DMS 273 treated with DMSO at 0.1 percent for 48 hours (cell line): ENCODE measurements around the gene FBLN1.
"Not testable (repeated sequence)": the region's sequence is repeated elsewhere in the genome, so short reads cannot be mapped to it uniquely, and the experiment has no call there.

ENCODE experiments used
- DNase-seq: peaks from one replicate; lab custom pipeline; 2025; lab: John Stamatoyannopoulos, UW

Gene FBLN1

DNA sequence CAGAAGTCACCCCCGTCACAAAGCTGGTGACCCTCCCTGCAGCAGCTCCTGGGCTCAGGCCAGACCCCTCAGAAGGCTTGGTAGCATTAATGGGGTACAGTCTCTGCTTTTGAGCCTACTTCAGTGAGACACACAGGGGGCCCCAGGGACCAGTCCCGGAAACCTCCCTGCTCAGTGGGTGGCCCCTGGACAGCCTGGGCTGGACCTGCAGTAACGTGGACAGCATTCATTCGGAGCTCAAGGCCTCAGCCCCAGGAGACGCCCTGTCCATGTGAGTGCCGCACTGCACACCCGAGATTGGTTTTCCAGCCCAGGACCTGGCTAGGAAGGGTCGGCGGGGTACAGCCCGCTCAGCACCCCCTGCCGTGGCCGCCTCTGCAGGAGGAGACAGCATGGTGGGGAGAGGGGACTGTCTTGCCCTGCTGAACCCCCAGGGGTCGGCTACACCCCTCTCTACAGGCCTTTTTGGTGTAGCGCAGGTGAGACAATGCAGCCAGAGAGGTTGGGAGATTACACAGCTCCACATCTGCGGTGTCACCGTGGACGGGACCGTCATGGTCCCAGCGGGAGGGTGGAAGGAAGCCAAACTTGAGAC is 83.4 kb downstream of the FBLN1 start:
- no peak for DNase-seq

DNA sequence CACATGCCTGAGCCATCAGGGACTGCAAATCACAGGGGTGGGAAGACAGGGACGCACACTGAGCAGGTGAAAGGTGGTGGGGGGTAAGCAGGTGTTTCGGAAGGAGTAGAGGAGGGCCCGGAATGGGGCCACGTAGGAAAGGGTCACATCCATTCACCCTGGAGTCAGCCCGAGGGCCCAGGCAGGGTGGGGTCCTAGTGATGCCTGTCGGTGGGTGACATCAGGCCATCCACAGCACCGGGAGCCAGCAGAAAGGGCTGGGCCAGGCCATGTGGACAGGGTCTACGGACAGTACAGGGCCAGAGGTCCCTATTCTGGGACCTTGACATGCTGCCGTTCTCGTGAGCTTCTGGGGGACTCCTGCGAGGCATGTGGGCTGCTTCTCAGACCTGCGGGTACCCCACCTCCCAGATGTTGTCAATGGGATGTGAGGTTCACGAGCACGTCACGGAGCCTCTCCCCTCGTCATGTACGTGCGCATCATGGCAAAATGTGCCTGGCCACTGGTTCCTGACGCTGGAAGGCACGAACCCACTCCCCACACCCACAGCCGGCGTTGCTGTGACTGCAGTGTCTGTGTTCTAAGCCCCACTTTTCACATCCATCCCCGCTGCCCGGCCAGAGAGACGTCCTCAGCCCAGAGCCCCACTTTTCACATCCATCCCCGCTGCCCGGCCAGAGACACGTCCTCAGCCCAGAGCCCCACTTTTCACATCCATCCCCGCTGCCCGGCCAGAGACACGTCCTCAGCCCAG is 84.1 kb downstream of the FBLN1 start:
- DNase-seq, result no peak

DNA sequence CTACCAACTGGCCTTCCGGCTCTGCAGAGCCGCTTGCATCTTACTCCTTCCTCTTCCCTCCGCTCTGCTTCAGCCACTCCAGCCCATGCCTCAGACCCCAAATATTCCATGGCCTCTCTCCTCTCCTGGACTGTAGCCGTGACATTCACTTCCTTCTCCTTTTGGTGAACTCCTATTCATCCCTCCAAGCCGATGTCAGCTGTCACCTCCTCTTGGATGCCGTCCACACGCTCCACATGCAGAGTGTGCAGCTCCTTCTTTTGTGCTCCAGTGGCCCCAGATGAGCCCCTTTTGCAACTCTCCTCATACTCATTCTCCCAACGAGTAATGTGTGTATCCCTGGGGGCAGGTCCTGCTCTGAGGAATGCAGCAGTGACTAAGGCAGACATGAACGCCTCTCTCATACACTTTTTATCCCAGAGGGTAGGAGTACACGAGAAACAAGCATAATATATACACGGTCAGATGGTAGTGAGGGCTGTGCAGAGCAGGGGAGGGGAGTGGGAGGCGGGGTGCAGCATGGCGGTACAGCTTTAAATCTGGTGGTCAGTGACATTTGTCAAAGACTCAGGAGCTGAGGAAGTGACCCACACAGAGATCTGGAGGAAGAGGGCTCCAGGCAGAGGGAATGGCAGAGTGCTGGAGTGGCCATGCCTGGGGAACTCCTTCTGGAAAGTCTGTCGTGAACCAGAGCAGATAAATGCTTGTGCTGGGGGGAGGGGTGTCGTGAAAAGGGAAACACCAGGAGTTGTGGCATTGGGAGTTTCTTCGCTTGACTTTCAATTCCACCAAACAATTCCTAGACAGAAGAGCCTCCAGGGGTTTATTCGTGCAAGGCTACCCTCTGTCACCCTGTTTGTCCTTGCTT is 85.2 kb downstream of the FBLN1 start:
- no peak for DNase-seq

DNA sequence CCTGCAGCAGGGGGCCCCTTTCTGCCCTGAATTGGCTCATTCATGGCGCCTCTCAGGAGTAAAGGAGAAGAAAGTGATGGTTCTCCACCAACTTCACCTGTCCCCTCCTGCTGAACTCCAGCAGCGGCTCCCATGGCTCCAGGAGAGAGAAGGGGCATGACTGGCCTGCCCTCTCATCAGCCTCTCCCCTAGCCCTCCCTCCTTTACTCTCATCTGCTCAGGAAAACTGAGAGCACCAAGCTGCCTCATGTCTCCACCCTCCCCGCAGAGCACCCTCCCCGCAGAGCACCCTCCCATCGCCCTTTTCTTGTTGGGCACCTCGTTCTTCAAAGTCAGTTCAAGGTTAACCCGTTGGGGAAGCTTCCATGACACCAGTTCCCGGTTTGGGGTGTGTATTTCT is 86.9 kb downstream of the FBLN1 start:
- DNase-seq, result no peak

DNA sequence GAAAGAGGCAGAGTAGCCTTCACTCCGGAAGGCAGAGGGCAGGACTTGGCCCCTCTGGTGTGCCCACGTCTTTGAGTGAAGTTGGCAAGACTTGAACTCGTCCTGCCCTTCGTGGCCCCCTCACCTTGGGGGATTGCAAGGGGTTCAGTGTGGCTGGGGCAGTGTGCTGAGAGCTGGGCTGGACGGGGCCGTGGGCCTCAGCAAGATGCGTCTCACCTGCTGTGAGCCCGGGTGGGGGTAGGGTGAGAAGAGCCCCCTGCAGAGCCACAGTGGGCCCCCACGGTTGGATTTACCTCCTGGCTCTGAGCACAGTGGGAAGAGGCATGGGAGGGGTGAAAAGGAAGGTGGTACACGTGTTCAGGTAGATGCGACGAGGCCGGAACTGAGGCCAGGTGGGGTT is 87.6 kb downstream of the FBLN1 start:
- DNase-seq, result no peak

DNA sequence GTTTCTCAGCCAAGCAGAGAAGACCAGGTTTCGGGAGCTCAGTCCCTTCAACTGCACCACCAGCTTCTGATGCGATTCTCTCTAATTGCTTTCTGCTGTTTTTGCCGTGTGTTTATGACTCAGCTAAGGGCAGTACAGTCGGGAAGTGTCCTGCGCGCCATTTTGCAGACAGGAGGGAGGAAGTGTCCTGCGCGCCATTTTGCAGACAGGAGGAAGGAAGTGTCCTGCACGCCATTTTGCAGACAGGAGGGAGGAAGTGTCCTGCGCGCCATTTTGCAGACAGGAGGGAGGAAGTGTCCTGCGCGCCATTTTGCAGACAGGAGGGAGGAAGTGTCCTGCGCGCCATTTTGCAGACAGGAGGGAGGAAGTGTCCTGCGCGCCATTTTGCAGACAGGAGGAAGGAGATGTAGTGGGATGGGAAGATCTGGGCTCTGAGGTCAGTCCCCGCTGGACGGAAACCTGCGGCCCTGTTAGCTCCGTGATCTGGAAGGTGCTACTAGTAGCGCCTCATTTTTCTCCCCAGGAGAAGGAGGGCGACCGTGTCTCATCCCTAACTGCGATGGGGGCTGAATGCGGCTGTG is 89.0 kb downstream of the FBLN1 start:
- not testable (repeated sequence) for DNase-seq

DNA sequence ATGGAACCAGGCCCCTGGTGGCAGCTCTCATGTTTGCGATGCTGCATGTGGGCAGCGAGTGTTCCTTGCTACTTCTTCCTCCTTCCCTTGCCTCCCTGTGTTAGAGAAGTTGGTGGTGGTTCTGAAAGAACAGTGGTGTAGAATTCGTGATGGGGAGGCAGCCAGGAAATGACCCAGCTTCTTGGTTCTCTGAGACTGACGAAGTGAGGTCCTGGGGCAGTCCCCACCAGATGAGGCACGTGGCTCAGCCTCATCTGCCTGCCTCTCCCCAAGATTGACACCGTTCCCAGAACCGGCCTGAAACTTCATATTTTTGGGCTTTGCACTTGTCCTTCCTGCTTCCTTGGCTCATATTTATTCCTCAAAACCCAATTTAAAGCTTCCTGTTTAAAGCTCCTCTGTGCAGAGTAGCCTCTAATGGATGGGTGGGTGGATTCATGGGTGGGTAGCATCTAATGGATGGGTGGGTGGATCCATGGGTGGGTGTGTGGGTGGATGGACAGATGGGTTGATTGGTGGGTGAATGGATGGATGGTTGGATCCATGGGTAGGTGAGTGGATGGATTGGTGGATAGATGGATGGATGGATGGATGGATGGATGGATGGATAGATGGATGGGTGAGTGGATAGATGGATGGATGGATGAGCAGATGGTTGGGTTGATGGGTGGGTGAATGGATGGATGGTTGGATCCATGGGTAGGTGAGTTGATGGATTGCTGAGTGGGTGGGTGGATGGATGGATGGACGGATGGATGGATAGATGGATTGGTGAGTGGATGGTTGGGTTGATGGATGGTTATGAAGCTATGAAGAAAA is 91.6 kb downstream of the FBLN1 start:
- no peak for DNase-seq

DNA sequence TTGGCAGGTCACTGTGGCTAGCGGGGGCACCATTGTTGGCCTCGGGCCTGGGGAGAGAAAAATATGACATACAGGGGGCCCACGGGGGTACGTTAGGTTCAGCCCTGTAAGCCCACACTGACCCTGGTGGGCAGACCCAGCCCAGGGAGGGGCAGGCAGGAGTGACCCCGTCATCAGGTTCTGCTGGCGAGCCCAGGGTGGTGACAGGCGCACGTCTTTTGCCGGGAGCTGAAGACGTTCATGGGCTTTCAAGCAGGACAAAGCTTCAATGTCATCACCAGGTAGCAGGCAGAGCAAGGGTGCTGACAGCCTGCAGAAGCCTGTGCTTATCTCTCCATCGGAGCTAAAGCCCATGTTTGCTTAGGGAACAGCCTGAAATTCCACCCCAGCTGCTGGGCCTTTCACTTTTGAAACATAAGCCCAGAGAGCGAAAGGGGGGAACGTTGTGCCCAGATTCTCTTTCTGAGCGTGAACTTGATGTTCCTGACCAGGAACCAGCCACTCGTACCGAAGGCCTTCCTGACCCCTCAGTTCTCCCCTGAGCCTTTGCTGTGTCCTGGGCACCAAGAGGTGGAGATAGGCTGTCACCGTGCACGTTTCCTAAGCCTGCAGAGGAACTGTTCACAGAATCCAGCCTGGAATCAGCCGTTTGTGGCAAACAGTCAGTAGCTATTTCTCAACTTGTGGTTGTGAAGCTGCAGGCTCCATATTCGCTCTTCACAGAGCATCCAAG is 94.9 kb downstream of the FBLN1 start:
- DNase-seq, result peak; percentile 16

DNA sequence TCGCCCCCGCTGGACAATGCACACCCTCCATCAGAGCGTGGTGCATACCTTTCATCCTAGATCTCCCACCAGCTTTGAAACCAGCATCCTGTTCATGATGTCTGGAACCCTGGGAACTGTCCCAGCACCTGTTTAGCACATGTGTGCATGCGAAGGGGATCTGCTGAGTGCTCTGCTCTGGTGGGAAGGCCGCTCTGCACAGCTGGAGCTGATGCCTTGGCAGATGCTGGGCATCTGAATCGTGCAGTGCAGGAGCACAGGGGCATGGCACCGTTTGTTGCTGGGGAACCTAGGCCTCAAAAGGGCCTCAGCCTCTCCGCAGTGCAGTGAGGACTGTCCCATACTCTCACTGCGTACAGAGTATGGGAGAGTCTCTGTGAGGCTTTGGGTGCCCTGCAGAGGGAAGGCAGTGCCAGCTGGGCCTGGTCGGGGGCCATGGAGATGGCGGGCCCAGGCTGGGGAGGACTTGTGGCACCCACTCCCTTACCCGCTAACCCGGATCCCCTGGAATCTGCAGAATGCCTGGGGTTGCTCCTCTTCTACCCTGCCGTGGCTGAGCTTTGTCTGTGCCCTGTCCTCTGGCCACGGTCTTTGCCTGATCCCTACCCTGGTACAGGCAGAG is 96.0 kb downstream of the FBLN1 start:
- no peak for DNase-seq

DNA sequence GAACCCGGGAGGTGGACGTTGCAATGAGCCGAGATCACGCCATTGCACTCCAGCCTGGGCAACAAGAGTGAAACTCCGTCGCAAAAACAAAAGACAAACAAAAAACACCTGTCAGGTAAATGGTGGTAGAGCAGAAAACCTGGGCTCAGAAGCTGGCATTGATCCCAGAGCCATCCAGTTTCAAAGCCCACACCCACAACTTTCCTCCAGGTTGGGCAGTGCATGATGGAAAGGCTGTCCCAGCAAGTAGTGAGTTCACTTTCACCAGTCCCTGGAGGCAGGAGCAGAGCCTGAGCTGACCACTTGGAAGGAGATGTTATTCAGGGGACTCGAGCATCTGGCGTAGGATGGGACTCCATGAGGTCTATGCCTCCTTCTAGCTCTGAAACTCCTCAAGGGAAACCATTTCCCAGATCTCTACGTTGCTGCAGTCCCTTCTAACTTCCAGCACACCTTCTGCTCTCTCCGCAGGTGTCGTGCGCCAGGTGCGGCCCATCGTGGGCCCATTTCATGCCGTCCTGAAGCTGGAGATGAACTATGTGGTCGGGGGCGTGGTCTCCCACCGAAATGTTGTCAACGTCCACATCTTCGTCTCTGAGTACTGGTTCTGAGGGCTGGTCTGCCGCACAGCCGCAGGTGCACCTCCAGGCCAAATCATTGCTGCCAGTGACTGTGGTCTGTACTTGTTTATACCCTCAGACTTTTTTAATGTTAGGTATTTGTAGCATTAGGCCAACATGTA is 97.3 kb downstream of the FBLN1 start:
- no peak for DNase-seq

DNA sequence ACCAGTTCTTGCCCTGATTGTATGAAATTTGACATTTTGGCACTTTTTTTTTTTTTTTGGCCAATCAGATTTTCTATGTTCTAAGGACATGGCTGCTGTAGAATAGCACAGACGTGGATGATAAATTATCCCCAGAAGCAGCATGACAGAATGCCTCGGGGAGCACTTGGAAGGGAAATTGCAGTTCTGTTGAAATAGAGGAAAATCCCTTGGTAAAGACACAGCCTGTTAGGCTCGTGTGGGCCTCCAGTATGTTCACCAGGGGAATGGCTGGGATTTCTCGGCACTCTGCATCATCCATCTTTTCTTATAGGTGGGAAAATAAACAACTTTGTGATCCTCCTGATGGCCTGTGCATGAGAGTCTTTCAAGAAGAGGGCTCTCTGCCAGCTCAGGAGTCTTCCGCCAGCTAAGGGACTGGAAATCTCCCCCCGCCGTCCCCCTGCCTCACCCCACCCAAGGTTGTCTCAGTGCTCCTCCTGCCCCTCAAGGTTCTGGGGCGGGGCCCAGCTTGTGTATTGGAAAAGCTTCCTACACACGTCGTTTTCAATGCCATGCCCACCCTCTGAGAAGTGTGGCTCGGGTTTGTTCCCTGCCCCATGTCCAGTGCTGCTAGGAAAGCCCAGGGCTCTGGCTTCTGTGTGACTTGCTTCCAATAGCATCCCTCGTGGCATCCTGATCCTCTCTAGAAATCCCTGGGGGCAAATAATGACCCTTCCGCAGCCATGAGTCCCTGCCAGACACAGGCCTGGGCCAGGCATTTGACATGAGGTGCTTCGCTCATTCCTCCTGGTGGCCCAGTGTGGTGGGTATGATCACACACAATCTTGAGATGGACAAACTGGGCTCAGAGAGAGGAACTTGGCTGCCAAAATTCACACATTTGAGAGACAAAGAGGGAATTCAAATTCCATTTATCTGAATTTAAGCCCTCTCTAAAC is 98.4 kb downstream of the FBLN1 start:
- DNase-seq, result no peak

DNA sequence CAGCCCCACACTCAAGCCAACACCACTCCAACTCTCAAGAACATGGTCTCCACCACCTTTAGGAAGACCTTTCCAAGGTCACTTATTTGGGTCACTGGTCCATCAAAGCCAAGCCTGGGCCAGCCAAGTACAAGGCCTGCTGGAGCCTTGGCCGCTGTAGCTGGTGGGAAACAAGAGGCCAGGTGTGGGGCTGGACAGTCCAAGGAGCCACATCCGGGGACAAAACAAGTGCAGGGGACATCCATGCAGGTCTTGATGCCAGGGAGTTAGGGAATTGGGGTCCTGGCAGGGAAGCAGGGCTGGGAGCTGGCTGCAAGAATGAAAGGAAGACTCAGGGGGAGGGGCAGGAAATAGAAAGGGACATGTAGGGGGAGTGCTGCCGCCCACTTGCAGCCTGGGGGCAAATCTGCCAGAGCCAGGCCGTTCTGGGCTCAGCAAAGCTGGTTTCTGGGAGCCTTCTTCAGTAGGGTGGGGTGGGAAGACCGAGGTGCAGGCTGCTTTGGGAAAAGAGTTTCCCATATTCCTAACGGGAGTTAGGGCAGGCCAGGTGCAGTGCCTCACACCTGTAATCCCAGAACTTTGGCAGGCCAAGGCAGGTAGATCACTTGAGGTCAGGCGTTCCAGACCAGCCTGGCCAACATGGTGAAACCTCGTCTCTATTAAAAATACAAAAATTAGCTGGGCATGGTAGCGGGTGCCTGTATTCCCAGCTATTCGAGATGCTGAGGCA is 99.5 kb downstream of the FBLN1 start:
- DNase-seq, result no peak

DNA sequence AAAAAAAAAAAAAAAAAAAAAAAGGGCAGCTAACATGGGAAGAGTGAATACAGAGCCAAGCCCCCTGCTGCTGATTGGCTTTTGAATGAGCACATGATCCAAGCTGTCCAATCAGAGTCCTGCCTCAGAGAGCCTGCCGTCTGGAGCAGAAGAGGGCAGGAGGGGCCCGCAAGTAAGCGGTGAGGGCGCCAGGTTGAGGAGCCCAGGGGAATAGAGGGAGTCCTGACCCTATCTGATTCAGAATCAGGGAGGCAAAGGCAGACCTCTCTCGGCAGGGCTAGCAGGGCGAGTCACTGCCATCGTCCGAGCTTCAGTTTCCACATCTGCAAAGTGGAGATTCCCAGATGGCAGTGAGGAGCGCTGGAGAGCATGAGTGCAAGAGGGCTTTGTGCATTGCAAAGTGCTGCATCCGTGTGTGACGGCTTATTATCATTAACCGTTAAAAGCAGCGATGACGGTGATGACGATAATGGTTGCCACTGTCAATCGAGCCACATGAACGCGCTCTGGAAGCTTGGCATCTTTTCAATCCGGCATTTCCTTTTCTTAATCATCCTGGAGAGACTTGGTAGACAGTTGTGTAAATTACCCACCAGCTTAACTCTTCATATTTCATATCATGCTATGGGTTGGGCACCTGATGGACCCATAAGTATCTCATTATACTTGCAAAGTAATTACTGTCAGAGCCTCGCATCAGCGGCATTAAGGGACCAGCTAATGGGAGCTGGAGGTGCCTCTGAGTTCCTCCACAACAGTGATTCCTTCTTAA is 100.3 kb downstream of the FBLN1 start:
- DNase-seq, result no peak

DNA sequence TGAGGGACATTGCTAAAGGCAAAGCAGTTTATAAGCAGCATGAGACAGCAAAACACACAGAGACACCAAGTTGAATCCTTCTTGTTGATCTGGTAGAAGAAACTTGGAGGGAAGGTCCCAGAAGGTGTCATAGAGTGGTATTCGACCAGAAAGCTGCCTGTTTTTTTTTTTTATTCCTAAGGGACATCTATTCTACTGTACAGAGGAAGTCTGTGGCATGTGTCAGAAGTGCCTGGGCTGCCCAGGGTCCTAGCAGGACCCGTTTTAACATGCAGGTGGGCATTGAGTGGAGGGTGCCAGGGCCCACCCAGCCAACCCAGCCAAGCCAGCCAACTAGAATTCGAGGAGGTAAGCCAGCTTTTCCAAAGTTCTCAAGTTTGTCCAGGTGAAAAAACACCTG is 100.9 kb downstream of the FBLN1 start:
- no peak for DNase-seq

DNA sequence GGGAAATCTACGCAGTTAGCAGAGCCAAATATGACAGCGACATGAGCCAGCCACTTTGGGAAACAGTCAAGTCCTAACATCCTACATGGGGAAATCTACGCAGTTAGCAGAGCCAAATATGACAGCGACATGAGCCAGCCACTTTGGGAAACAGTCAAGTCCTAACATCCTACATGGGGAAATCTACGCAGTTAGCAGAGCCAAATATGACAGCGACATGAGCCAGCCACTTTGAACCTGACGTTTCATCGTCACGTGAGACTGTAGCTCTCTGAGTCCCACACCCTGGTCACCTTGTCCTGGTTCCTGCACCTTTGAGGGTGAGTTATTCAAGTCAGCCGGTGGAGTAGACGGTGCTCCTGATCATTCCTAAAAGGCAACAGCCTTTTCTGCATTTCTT is 105.4 kb downstream of the FBLN1 start:
- DNase-seq, result not testable (repeated sequence)

DNA sequence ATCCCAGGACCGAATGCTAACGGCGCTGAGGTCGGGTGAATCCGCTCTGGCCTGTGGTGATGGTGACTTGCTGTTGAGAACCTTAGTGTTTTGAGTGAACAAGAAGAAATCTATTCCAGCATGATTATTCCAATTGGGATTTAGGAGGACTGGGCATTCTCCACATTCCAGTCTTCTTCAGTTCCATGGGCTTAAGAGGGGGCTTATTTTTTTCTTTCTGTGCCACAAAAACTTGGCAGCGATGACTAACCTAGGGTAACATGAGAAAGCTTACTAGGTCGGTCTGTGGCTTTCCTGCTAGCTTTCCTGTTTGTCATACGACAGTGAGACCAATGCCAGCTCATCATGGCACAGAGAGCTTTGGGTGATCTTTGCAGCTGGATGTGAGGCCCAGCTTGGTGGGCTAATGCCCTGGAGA is 106.1 kb downstream of the FBLN1 start:
- DNase-seq, result no peak

DNA sequence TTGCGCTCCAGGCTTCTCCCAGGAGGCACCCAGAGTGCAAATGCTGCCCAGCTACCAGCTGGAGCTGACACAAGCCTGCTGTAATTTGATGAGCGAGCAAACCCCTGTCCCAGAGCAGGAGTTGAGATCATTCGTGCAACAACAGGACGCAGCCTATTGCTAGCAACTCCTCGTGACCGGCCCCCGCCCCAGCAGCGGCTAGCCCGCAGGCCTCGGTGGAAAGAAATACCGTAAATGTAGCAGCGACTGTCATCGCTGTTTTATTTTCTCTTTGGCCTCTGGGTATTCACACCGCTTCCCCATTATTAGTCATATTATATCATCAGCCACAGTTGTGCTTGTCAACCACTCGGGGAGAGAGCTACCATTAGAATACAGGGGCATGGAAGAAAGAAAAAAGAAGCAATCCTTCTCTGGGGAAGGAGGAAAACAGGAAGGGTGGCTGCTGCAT is 109.8 kb downstream of the FBLN1 start:
- peak; percentile 45 for DNase-seq
